ENCODE measurements around the gene AP4E1. TPM values are rescaled to one million over a fixed set of nuclear protein-coding genes. Genes with fewer than 3 reads are reported as not detected.

Gene AP4E1
- total RNA-seq, 2 experiments from 2014 or later = 7.6 to 14.8 TPM

DNA sequence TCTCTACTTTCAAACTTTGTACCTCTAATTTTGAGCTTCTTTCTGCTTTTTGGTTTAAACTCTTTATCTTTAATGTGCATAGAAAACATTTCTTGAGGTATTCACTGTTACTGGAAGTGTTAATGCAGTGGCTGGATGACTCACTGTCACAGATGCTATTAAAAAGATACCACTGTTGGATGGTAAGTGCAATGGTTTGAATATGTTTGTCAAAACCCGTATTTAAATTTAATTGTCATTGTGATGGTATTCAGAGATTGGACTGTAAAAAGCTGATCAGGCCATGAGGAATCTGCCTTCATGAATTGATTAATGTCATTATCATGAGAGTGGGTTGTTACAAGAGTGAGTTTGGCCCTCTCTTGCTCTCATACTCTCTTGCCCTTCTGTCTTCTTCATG lies 70.6 kb downstream of the AP4E1 start:
- BruUV-seq (replicated peaks) = no TSS peak
- Histone ChIP-seq H3K79me2 (ENCODE audit: insufficient read depth, low read depth, low read length) (no peaks in the 10 kb centered on the region), H3K4me2 (ENCODE audit: low read length) (no peak overlapping the region), H3K36me3 (ENCODE audit: insufficient read depth, low read length) (peaks cover 22% of the 10 kb centered on the region), H3K4me3 (ENCODE audit: low read depth, low read length, poor library complexity, severe bottlenecking) (no peak overlapping the region), H3K9me3 (ENCODE audit: low read length) (peaks cover 4% of the 10 kb centered on the region; the same call in 1 of the 2 replicates), H3K9me2 (ENCODE audit: insufficient read depth, low read length) (no peaks in the 10 kb centered on the region), H2AFZ (ENCODE audit: low read length) (no peak overlapping the region), H3K4me1 (ENCODE audit: insufficient read depth, low read length, poor library complexity, severe bottlenecking) (no peaks in the 10 kb centered on the region), H3K27ac (ENCODE audit: low read depth, low read length, poor library complexity, severe bottlenecking) (no peak overlapping the region), H4K20me1 (ENCODE audit: insufficient read depth, low read length) (no peaks in the 10 kb centered on the region)
- POLR2A ChIA-PET = interaction anchor here (0.8 to 1.2 kb wide), 2 partner anchors 16 to 35 kb away, joined by 3 to 5 read pairs; no protein-coding TSS in a partner anchor
- CTCF ChIA-PET (ENCODE audit: unreplicated experiment) = no interaction called here
- TF ChIP-seq, protein P1, sequence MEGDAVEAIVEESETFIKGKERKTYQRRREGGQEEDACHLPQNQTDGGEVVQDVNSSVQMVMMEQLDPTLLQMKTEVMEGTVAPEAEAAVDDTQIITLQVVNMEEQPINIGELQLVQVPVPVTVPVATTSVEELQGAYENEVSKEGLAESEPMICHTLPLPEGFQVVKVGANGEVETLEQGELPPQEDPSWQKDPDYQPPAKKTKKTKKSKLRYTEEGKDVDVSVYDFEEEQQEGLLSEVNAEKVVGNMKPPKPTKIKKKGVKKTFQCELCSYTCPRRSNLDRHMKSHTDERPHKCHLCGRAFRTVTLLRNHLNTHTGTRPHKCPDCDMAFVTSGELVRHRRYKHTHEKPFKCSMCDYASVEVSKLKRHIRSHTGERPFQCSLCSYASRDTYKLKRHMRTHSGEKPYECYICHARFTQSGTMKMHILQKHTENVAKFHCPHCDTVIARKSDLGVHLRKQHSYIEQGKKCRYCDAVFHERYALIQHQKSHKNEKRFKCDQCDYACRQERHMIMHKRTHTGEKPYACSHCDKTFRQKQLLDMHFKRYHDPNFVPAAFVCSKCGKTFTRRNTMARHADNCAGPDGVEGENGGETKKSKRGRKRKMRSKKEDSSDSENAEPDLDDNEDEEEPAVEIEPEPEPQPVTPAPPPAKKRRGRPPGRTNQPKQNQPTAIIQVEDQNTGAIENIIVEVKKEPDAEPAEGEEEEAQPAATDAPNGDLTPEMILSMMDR (conservative IDR thresholded peaks at IDR 0.05; ENCODE audit: low read length) = no peak
- TF ChIP-seq EZH2phosphoT487 (IDR thresholded peaks at IDR 0.05; ENCODE audit: borderline replicate concordance, low read depth, low read length) = no peak
- DNase-seq (ENCODE audit: low spot score) = no peak
- intact Hi-C loops (cut with micrococcal nuclease; ENCODE audit: unreplicated experiment) = no loop called here

DNA sequence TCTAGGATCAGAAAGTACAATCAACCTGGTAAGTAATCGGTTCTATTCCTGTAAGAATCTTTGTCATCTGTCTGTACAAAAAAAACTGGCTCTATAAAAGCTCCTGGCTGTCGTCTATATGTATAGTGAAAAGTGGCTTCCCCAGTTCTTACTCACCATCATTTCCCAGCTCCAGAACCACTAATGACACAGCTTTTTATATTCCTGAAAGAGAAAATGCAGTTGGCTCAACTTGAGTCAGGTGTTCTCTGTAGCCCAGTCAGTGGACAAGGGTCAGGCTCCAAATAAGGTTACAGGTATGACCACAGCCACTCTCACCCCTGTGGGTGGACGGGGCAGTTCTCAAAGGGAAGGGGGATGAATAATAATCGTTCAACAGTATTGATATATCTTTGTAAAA lies 85.1 kb downstream of the AP4E1 start:
- BruUV-seq (replicated peaks) = no TSS peak
- intact Hi-C loops (cut with micrococcal nuclease; ENCODE audit: unreplicated experiment) = no loop called here
- Histone ChIP-seq H3K4me3 (ENCODE audit: low read depth, low read length, poor library complexity, severe bottlenecking) (no peak overlapping the region), H3K79me2 (ENCODE audit: insufficient read depth, low read depth, low read length) (no peaks in the 10 kb centered on the region), H3K36me3 (ENCODE audit: insufficient read depth, low read length) (peaks cover 20% of the 10 kb centered on the region; the same call in 1 of the 2 replicates), H3K27ac (ENCODE audit: low read depth, low read length, poor library complexity, severe bottlenecking) (no peak overlapping the region), H2AFZ (ENCODE audit: low read length) (no peak overlapping the region), H3K4me2 (ENCODE audit: low read length) (no peak overlapping the region), H3K9me3 (ENCODE audit: low read length) (no peaks in the 10 kb centered on the region), H4K20me1 (ENCODE audit: insufficient read depth, low read length) (no peaks in the 10 kb centered on the region), H3K9me2 (ENCODE audit: insufficient read depth, low read length) (no peaks in the 10 kb centered on the region), H3K4me1 (ENCODE audit: insufficient read depth, low read length, poor library complexity, severe bottlenecking) (no peaks in the 10 kb centered on the region)
- POLR2A ChIA-PET = no interaction called here
- no peak for TF ChIP-seq EZH2phosphoT487 (IDR thresholded peaks at IDR 0.05; ENCODE audit: borderline replicate concordance, low read depth, low read length)
- TF ChIP-seq, protein P1 (conservative IDR thresholded peaks at IDR 0.05; ENCODE audit: low read length) = no peak
- CTCF ChIA-PET (ENCODE audit: unreplicated experiment) = no interaction called here
- DNase-seq (ENCODE audit: low spot score) = no peak

- peaks cover 16% of the 10 kb centered on the region; the same call in 1 of the 2 replicates for H3K36me3 ChIP-seq (ENCODE audit: insufficient read depth, low read length)
- no peak overlapping the region for H3K27ac ChIP-seq (ENCODE audit: low read depth, low read length, poor library complexity, severe bottlenecking)
- no peak overlapping the region for H2AFZ ChIP-seq (ENCODE audit: low read length)
- no peak overlapping the region for H3K4me3 ChIP-seq (ENCODE audit: low read depth, low read length, poor library complexity, severe bottlenecking)
- no peaks in the 10 kb centered on the region for H3K79me2 ChIP-seq (ENCODE audit: insufficient read depth, low read depth, low read length)
- DNase-seq (ENCODE audit: low spot score) = no peak
- BruUV-seq (replicated peaks) = no TSS peak
- H3K9me3 ChIP-seq (ENCODE audit: low read length) = no peaks in the 10 kb centered on the region
- no peaks in the 10 kb centered on the region for H3K4me1 ChIP-seq (ENCODE audit: insufficient read depth, low read length, poor library complexity, severe bottlenecking)
- intact Hi-C loops (cut with micrococcal nuclease; ENCODE audit: unreplicated experiment) = no loop called here
- TF ChIP-seq EZH2phosphoT487 (IDR thresholded peaks at IDR 0.05; ENCODE audit: borderline replicate concordance, low read depth, low read length) = no peak
- TF ChIP-seq, protein P1 (conservative IDR thresholded peaks at IDR 0.05; ENCODE audit: low read length) = no peak
- ChIA-PET CTCF (ENCODE audit: unreplicated experiment) (no interaction called here), POLR2A (interaction anchor here (0.6 kb wide), 1 partner anchor 361 kb away, joined by 4 read pairs; no protein-coding TSS in a partner anchor)
- H3K9me2 ChIP-seq (ENCODE audit: insufficient read depth, low read length) = no peaks in the 10 kb centered on the region
- no peaks in the 10 kb centered on the region for H4K20me1 ChIP-seq (ENCODE audit: insufficient read depth, low read length)
- no peak overlapping the region for H3K4me2 ChIP-seq (ENCODE audit: low read length)
Observed at GRCh38 chr15:50996641-50997040, 88.2 kb downstream of the AP4E1 start.

Data from OCI-LY7 (cell line).